ENCODE results near the gene CHID1. TPM values are rescaled to one million over a fixed set of nuclear protein-coding genes. Genes with fewer than 3 reads are reported as not detected.

Gene CHID1
- total and polyA plus RNA-seq, 2 donors = 17.8 to 35.7 TPM

- Histone ChIP-seq H3K9me3 (ENCODE audit: control insufficient read depth in 2 of 2, insufficient read depth in 1 of 2, low read length in 1 of 2) (no peaks in the 10 kb centered on the region), H3K27me3 (ENCODE audit: control insufficient read depth in 2 of 2, insufficient read depth in 1 of 2, low read length in 1 of 2) (no peaks in the 10 kb centered on the region), H3K4me3 (ENCODE audit: low read length in 2 of 2) (peak overlapping the region; percentile 29 to 65), H3K27ac (ENCODE audit: low read depth in 1 of 2, low read length in 1 of 2) (peak overlapping the region; percentile 58 to 72), H3K36me3 (ENCODE audit: control insufficient read depth in 2 of 2, insufficient read depth in 2 of 2, low read length in 1 of 2) (peaks cover 7 to 11% of the 10 kb centered on the region in 2 donors), H3K4me1 (ENCODE audit: control insufficient read depth in 2 of 2, insufficient read depth in 2 of 2, low read length in 2 of 2) (peaks cover 29 to 39% of the 10 kb centered on the region in 2 donors)
- WGBS = 10% methylated on average over 7 of the region's 7 CpGs
- DNase-seq (ENCODE audit: low read depth in 6 of 9, low spot score in 9 of 9) = peak in 5 of 9 donors; percentile 31 to 69 (median 33)
These were observed 17.3 kb upstream of the CHID1 start for GRCh38 chr11:927871-928270.

GRCh38 chr11:926341-926916 lies 15.8 kb upstream of the CHID1 start:
- Histone ChIP-seq H3K27ac (ENCODE audit: low read depth in 1 of 2, low read length in 1 of 2) (peak overlapping the region; percentile 64 to 85), H3K36me3 (ENCODE audit: control insufficient read depth in 2 of 2, insufficient read depth in 2 of 2, low read length in 1 of 2) (peaks cover 7 to 11% of the 10 kb centered on the region in 2 donors), H3K27me3 (ENCODE audit: control insufficient read depth in 2 of 2, insufficient read depth in 1 of 2, low read length in 1 of 2) (no peaks in the 10 kb centered on the region), H3K9me3 (ENCODE audit: control insufficient read depth in 2 of 2, insufficient read depth in 1 of 2, low read length in 1 of 2) (no peaks in the 10 kb centered on the region), H3K4me1 (ENCODE audit: control insufficient read depth in 2 of 2, insufficient read depth in 2 of 2, low read length in 2 of 2) (peaks cover 28 to 36% of the 10 kb centered on the region in 2 donors), H3K4me3 (ENCODE audit: low read length in 2 of 2) (peak overlapping the region; percentile 65 to 95)
- peak in 1 of 9 donors; percentile 19 for DNase-seq (ENCODE audit: low read depth in 6 of 9, low spot score in 9 of 9)
- 17% methylated on average over 26 of the region's 26 CpGs for WGBS

GRCh38 chr11:925496-926301 lies 15.1 kb upstream of the CHID1 start, which contains the start of gene AP2A2:
Gene AP2A2 (plus strand): TSS chr11:925870. CDS start chr11:926022, 152 bp downstream.
- peak in 8 of 9 donors; percentile 73 to 95 (median 88) for DNase-seq (ENCODE audit: low read depth in 6 of 9, low spot score in 9 of 9)
- Histone ChIP-seq H3K27ac (ENCODE audit: low read depth in 1 of 2, low read length in 1 of 2) (peak within 1 kb of the TSS; percentile 68 to 85), H3K36me3 (ENCODE audit: control insufficient read depth in 2 of 2, insufficient read depth in 2 of 2, low read length in 1 of 2) (peaks cover 7 to 11% of the 10 kb centered on the region in 2 donors), H3K4me1 (ENCODE audit: control insufficient read depth in 2 of 2, insufficient read depth in 2 of 2, low read length in 2 of 2) (peaks cover 28 to 36% of the 10 kb centered on the region in 2 donors), H3K9me3 (ENCODE audit: control insufficient read depth in 2 of 2, insufficient read depth in 1 of 2, low read length in 1 of 2) (no peaks in the 10 kb centered on the region), H3K4me3 (ENCODE audit: low read length in 2 of 2) (peak within 1 kb of the TSS; percentile 65 to 95), H3K27me3 (ENCODE audit: control insufficient read depth in 2 of 2, insufficient read depth in 1 of 2, low read length in 1 of 2) (no peaks in the 10 kb centered on the region)
- 4% methylated on average over 124 of the region's 124 CpGs for WGBS

GRCh38 chr11:925158-925495 lies 14.5 kb upstream of the CHID1 start:
- DNase-seq (ENCODE audit: low read depth in 6 of 9, low spot score in 9 of 9) = no peak
- H3K36me3 ChIP-seq (ENCODE audit: control insufficient read depth in 2 of 2, insufficient read depth in 2 of 2, low read length in 1 of 2) = peaks cover 7 to 11% of the 10 kb centered on the region in 2 donors
- H3K4me3 ChIP-seq (ENCODE audit: low read length in 2 of 2) = peak overlapping the region in 1 of 2 donors; percentile 95
- H3K9me3 ChIP-seq (ENCODE audit: control insufficient read depth in 2 of 2, insufficient read depth in 1 of 2, low read length in 1 of 2) = no peaks in the 10 kb centered on the region
- no peaks in the 10 kb centered on the region for H3K27me3 ChIP-seq (ENCODE audit: control insufficient read depth in 2 of 2, insufficient read depth in 1 of 2, low read length in 1 of 2)
- no peak overlapping the region for H3K27ac ChIP-seq (ENCODE audit: low read depth in 1 of 2, low read length in 1 of 2)
- peaks cover 28 to 36% of the 10 kb centered on the region in 2 donors for H3K4me1 ChIP-seq (ENCODE audit: control insufficient read depth in 2 of 2, insufficient read depth in 2 of 2, low read length in 2 of 2)
- WGBS = 67% methylated on average over 28 of the region's 28 CpGs

GRCh38 chr11:924406-925157 lies 14.0 kb upstream of the CHID1 start:
- Histone ChIP-seq H3K9me3 (ENCODE audit: control insufficient read depth in 2 of 2, insufficient read depth in 1 of 2, low read length in 1 of 2) (no peaks in the 10 kb centered on the region), H3K36me3 (ENCODE audit: control insufficient read depth in 2 of 2, insufficient read depth in 2 of 2, low read length in 1 of 2) (peaks cover 7 to 11% of the 10 kb centered on the region in 2 donors), H3K27me3 (ENCODE audit: control insufficient read depth in 2 of 2, insufficient read depth in 1 of 2, low read length in 1 of 2) (no peaks in the 10 kb centered on the region), H3K27ac (ENCODE audit: low read depth in 1 of 2, low read length in 1 of 2) (no peak overlapping the region), H3K4me1 (ENCODE audit: control insufficient read depth in 2 of 2, insufficient read depth in 2 of 2, low read length in 2 of 2) (peaks cover 28 to 34% of the 10 kb centered on the region in 2 donors), H3K4me3 (ENCODE audit: low read length in 2 of 2) (no peak overlapping the region)
- 95% methylated on average over 18 of the region's 18 CpGs for whole genome bisulfite sequencing
- no peak for DNase-seq (ENCODE audit: low read depth in 6 of 9, low spot score in 9 of 9)

GRCh38 chr11:923691-924405 lies 13.2 kb upstream of the CHID1 start:
- Histone ChIP-seq H3K4me1 (ENCODE audit: control insufficient read depth in 2 of 2, insufficient read depth in 2 of 2, low read length in 2 of 2) (peaks cover 22 to 27% of the 10 kb centered on the region in 2 donors), H3K9me3 (ENCODE audit: control insufficient read depth in 2 of 2, insufficient read depth in 1 of 2, low read length in 1 of 2) (no peaks in the 10 kb centered on the region), H3K36me3 (ENCODE audit: control insufficient read depth in 2 of 2, insufficient read depth in 2 of 2, low read length in 1 of 2) (peaks cover 2 to 6% of the 10 kb centered on the region in 2 donors), H3K4me3 (ENCODE audit: low read length in 2 of 2) (no peak overlapping the region), H3K27ac (ENCODE audit: low read depth in 1 of 2, low read length in 1 of 2) (no peak overlapping the region), H3K27me3 (ENCODE audit: control insufficient read depth in 2 of 2, insufficient read depth in 1 of 2, low read length in 1 of 2) (no peaks in the 10 kb centered on the region)
- WGBS = 97% methylated on average over 19 of the region's 19 CpGs
- DNase-seq (ENCODE audit: low read depth in 6 of 9, low spot score in 9 of 9) = no peak

- whole genome bisulfite sequencing = 91% methylated on average over 15 of the region's 15 CpGs
- Histone ChIP-seq H3K9me3 (ENCODE audit: control insufficient read depth in 2 of 2, insufficient read depth in 1 of 2, low read length in 1 of 2) (no peaks in the 10 kb centered on the region), H3K4me1 (ENCODE audit: control insufficient read depth in 2 of 2, insufficient read depth in 2 of 2, low read length in 2 of 2) (peaks cover 7 to 10% of the 10 kb centered on the region in 2 donors), H3K4me3 (ENCODE audit: low read length in 2 of 2) (no peak overlapping the region), H3K36me3 (ENCODE audit: control insufficient read depth in 2 of 2, insufficient read depth in 2 of 2, low read length in 1 of 2) (no peaks in the 10 kb centered on the region), H3K27ac (ENCODE audit: low read depth in 1 of 2, low read length in 1 of 2) (no peak overlapping the region), H3K27me3 (ENCODE audit: control insufficient read depth in 2 of 2, insufficient read depth in 1 of 2, low read length in 1 of 2) (no peaks in the 10 kb centered on the region)
- no peak for DNase-seq (ENCODE audit: low read depth in 6 of 9, low spot score in 9 of 9)
These were observed 11.5 kb upstream of the CHID1 start for GRCh38 chr11:921921-922678.

- H3K4me1 ChIP-seq (ENCODE audit: control insufficient read depth in 2 of 2, insufficient read depth in 2 of 2, low read length in 2 of 2) = peaks cover 0 to 2% of the 10 kb centered on the region in 2 donors
- no peak for DNase-seq (ENCODE audit: low read depth in 6 of 9, low spot score in 9 of 9)
- no peaks in the 10 kb centered on the region for H3K9me3 ChIP-seq (ENCODE audit: control insufficient read depth in 2 of 2, insufficient read depth in 1 of 2, low read length in 1 of 2)
- H3K27me3 ChIP-seq (ENCODE audit: control insufficient read depth in 2 of 2, insufficient read depth in 1 of 2, low read length in 1 of 2) = no peaks in the 10 kb centered on the region
- no peak overlapping the region for H3K4me3 ChIP-seq (ENCODE audit: low read length in 2 of 2)
- H3K36me3 ChIP-seq (ENCODE audit: control insufficient read depth in 2 of 2, insufficient read depth in 2 of 2, low read length in 1 of 2) = no peaks in the 10 kb centered on the region
- WGBS = 93% methylated on average over 8 of the region's 8 CpGs
- H3K27ac ChIP-seq (ENCODE audit: low read depth in 1 of 2, low read length in 1 of 2) = no peak overlapping the region
These were observed 6.8 kb upstream of the CHID1 start for GRCh38 chr11:917426-917825.
